AG09319 (cell line): ENCODE measurements around the gene UPK1A.

Experiments used
- DNase-seq: peaks from one replicate; pipeline ENCODE4 v3.0.0-alpha.2; 2010; ENCODE audit warnings: low read depth; ENCODE audit errors: extremely low read depth
- TF ChIP-seq, protein P1 (sequence below): IDR thresholded peaks from 2 replicates; pipeline ENCODE4 v1.5.1; 2011; ENCODE audit warnings: low read depth, mild to moderate bottlenecking, inconsistent platforms, low read length, moderate library complexity

UPK1A gene

GRCh38 chr19:35727053-35727955, 61.0 kb downstream of the UPK1A start:
- no peak for DNase-seq
- TF ChIP-seq, protein P1, sequence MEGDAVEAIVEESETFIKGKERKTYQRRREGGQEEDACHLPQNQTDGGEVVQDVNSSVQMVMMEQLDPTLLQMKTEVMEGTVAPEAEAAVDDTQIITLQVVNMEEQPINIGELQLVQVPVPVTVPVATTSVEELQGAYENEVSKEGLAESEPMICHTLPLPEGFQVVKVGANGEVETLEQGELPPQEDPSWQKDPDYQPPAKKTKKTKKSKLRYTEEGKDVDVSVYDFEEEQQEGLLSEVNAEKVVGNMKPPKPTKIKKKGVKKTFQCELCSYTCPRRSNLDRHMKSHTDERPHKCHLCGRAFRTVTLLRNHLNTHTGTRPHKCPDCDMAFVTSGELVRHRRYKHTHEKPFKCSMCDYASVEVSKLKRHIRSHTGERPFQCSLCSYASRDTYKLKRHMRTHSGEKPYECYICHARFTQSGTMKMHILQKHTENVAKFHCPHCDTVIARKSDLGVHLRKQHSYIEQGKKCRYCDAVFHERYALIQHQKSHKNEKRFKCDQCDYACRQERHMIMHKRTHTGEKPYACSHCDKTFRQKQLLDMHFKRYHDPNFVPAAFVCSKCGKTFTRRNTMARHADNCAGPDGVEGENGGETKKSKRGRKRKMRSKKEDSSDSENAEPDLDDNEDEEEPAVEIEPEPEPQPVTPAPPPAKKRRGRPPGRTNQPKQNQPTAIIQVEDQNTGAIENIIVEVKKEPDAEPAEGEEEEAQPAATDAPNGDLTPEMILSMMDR: no peak
